Heart right ventricle (tissue), 16 donors: Measurements from ENCODE around the gene ZBED6. TPM values are rescaled to one million over a fixed set of nuclear protein-coding genes. Genes with fewer than 3 reads are reported as not detected.

ENCODE experiments used
- ATAC-seq, 8 donors: fragments of 200-7000 bp; cut with Tn5 transposase; one replicate each; pipeline ENCODE4 v1.9.1; 2020; ENCODE audit warnings: mild to moderate bottlenecking in 8 of 8, moderate library complexity in 8 of 8, moderate number of reproducible peaks in 1 of 8
- DNase-seq, 2 donors: peaks; one replicate each; pipeline ENCODE4 v3.0.0-alpha.2; 2020
- H3K27ac ChIP-seq, 10 donors: fragments of 200-600 bp; sonication (generic) in 2 of 10; one replicate each; pipeline versions ENCODE4 v1.5.0 to v1.8.0; 2020 to 2022; ENCODE audit warnings: mild to moderate bottlenecking in 3 of 10
- H3K27me3 ChIP-seq, 7 donors: fragments of 200-600 bp; one replicate each; pipeline ENCODE4 v1.8.0; 2021 to 2022; ENCODE audit warnings: mild to moderate bottlenecking in 2 of 7
- H3K36me3 ChIP-seq, 9 donors: fragments of 200-600 bp; sonication (generic) in 1 of 9; one replicate each; pipeline versions ENCODE4 v1.5.0 to v1.8.0; 2020 to 2022; ENCODE audit warnings: mild to moderate bottlenecking in 2 of 9
- H3K4me1 ChIP-seq, 9 donors: fragments of 200-600 bp; sonication (generic) in 1 of 9; one replicate each; pipeline versions ENCODE4 v1.5.0 to v1.8.0; 2020 to 2022; ENCODE audit warnings: mild to moderate bottlenecking in 4 of 9
- H3K4me3 ChIP-seq, 10 donors: fragments of 200-600 bp; sonication (generic) in 2 of 10; one replicate each; pipeline versions ENCODE4 v1.5.0 to v1.8.0; 2020 to 2022; ENCODE audit warnings: mild to moderate bottlenecking in 7 of 10, moderate library complexity in 2 of 10
- H3K9me3 ChIP-seq, 11 donors: fragments of 200-600 bp in 10 of 11; sonication (generic) in 2 of 11; one replicate each; pipeline versions ENCODE4 v1.5.0 to v1.8.0; 2013 to 2022; ENCODE audit warnings: mild to moderate bottlenecking in 2 of 11, control low read depth in 1 of 11, moderate library complexity in 1 of 11
- WGBS, 2 donors: extraction: QIAGEN DNeasy Blood & Tissue Kit; methylation state at CpG; one replicate each; pipeline ENCODE4 v1.1.7; 2013; ENCODE audit warnings: inconsistent platforms in 1 of 2; 5-methylcytosine and 5-hydroxymethylcytosine counted together
- intact Hi-C, 10 donors: fragments of 100-400 bp; cut with DNase I; formaldehyde crosslinking; loops; one replicate each; pipeline versions ENCODE4 v1.11.1 to v1.14.2; 2022
- polyA plus RNA-seq, 2 donors: library from polyadenylated mRNA; stranded (reverse); fragments of 200-250 nt; gene quantifications; one replicate each; pipeline ENCODE4 v1.2.3, GENCODE V29; 2013
- total RNA-seq, 10 donors: library from RNA; stranded (reverse); fragmentation: NEBNext Ultra II Directional in 3 of 10; extraction: Animal tissue kit (Norgen Biotek cat#: 25700) in 3 of 10; gene quantifications; one replicate each; pipeline versions ENCODE4 v1.2.1 to v1.2.4, GENCODE V29; 2021 to 2023
- TF ChIP-seq, protein P1 (sequence below), 9 donors: fragments of 200-600 bp; sonication (generic) in 2 of 9; IDR thresholded peaks; one replicate each; pipeline versions ENCODE4 v1.5.0 to v1.8.0; 2021 to 2022; ENCODE audit warnings: antibody characterized with exemption in 9 of 9, mild to moderate bottlenecking in 5 of 9, moderate library complexity in 1 of 9
- donor health status: Arrhythmogenic right ventricular cardiomyopathy.
- donor health status: ischemic (EF 13 %, LVEDD 7.1; RV severe dilation, severe dysfunction).
- donor health status: healthy with polysubstance abuse.
- donor health status: DM: no; HTN: yes; CAD: no.
- donor health status: DM: no; HTN: no; CAD: no.
- donor health status: ischemic (EF 25% LVEDD 6.9; RV normal size, moderate dysfunction).
- donor health status: ischemic (EF 25% LVEDD 5.7; RV mildly dilated, moderate dysfunction).
- donor health status: healthy.
- donor health status: DM: yes; HTN: yes; CAD: no.
- donor health status: Ischemic cardiomyopathy.
- donor health status: ischemic (EF 35%, LVEDD 5.7; RV mildly dilated, moderate dysfunction).
- donor health status: nonischemic (EF 11% LVEDD 7.7; RV severe dilation, severe dysfunction).
- donor health status: DM: yes; HTN: yes; CAD: no.
- donor health status: PGD.
- donor health status: ischemic (EF 29% LVEDD 5.4; RV normal size, mild dysfunction).
- donor health status: nonischemic (EF 23%, LVEDD 6.1; RV moderate dilation, normal function).

The ZBED6 gene
- total and polyA plus RNA-seq, 12 donors, result 0.51 to 19.4 (median 12.6) TPM

DNA sequence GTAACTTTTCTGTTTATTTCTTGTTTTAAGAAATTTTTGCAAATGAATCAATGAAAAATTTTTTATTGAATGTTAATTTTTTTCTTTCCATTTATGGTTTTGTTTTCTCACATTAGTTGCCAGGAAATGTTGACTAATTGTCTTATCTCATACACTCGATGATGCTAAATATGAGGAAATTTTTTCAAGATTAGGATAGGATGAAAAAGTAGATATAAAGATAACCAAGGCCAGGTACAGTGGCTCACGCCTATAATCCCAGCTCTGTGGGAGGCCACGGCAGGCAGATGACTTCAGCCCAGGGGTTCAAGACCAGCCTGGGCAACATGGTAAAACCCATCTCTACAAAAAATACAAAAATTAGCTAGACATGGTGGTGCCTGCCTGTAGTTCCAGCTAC, 17.8 kb upstream of the ZBED6 start:
- intact Hi-C loops, result loop anchor here in 2 of 10 donors (10.0 kb wide), 2 partner anchors 153 to 273 kb away; partner anchors contain the start of gene ATP2B4 (in 1 of the 2)
- Histone ChIP-seq H3K36me3 (peaks cover 0 to 8% (median 0%) of the 10 kb centered on the region in 9 donors), H3K27me3 (no peaks in the 10 kb centered on the region), H3K4me3 (no peak overlapping the region), H3K4me1 (no peaks in the 10 kb centered on the region), H3K9me3 (no peaks in the 10 kb centered on the region), H3K27ac (no peak overlapping the region)
- WGBS, 2 donors, result 78% methylated on average over 3 of the region's 3 CpGs
- DNase-seq, result no peak
- TF ChIP-seq, protein P1, sequence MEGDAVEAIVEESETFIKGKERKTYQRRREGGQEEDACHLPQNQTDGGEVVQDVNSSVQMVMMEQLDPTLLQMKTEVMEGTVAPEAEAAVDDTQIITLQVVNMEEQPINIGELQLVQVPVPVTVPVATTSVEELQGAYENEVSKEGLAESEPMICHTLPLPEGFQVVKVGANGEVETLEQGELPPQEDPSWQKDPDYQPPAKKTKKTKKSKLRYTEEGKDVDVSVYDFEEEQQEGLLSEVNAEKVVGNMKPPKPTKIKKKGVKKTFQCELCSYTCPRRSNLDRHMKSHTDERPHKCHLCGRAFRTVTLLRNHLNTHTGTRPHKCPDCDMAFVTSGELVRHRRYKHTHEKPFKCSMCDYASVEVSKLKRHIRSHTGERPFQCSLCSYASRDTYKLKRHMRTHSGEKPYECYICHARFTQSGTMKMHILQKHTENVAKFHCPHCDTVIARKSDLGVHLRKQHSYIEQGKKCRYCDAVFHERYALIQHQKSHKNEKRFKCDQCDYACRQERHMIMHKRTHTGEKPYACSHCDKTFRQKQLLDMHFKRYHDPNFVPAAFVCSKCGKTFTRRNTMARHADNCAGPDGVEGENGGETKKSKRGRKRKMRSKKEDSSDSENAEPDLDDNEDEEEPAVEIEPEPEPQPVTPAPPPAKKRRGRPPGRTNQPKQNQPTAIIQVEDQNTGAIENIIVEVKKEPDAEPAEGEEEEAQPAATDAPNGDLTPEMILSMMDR (IDR thresholded peaks at IDR 0.05), result no peak
- ATAC-seq, result no peak

DNA sequence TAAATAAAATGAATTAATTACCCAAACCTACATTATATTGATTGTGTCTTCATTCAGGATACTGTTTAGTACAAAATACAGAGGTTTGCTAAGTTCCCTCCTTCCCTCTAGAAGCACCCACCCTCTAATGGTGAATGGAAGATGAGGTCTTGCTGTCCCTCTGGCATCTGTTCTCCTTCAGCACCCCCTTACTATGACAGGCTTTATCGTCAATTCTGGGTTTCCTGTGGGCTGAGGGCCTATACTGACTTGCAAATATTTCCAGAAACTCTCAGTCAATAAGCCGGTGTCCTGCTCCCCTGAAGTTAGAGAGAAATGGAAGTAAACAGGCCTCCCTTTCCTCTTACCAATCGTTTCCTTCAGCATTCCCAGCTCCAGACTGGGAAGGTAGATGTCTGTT, 17.3 kb upstream of the ZBED6 start:
- Histone ChIP-seq H3K9me3 (no peaks in the 10 kb centered on the region), H3K27ac (no peak overlapping the region), H3K4me1 (no peaks in the 10 kb centered on the region), H3K4me3 (no peak overlapping the region), H3K27me3 (no peaks in the 10 kb centered on the region), H3K36me3 (peaks cover 0 to 8% (median 0%) of the 10 kb centered on the region in 9 donors)
- ATAC-seq (no peak), DNase-seq (no peak)
- intact Hi-C loops, result loop anchor here in 2 of 10 donors (10.0 kb wide), 2 partner anchors 153 to 273 kb away; partner anchors contain the start of gene ATP2B4 (in 1 of the 2)
- TF ChIP-seq, protein P1 (IDR thresholded peaks at IDR 0.05), result no peak
- 65 to 70% methylated on average over 3 of the region's 3 CpGs for WGBS, 2 donors

DNA sequence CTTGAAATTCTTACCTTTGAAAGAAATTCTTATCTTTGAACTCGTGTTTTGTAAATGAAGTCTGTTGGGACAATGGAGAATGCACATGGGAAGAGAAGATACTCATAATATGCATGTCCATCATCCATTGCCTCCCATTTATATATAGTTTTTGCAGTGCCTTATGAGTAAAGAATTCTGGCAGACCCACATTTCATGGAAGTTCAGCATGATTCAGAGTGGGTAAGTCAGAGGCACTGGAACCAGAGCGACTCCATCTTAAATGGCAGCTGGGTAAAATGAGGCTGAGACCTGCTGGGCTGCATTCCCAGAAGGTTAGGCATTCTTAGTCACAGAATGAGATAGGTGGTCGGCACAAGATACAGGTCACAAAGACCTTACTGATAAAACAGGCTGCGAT, 16.6 kb upstream of the ZBED6 start:
- intact Hi-C loops, result loop anchor here in 2 of 10 donors (10.0 kb wide), 2 partner anchors 154 to 274 kb away; partner anchors contain the start of gene ATP2B4 (in 1 of the 2)
- ATAC-seq, result no peak
- H3K27me3 ChIP-seq, result no peaks in the 10 kb centered on the region
- TF ChIP-seq, protein P1 (IDR thresholded peaks at IDR 0.05), result no peak
- H3K27ac ChIP-seq, result no peak overlapping the region
- no peak for DNase-seq
- H3K4me1 ChIP-seq, result no peaks in the 10 kb centered on the region
- H3K9me3 ChIP-seq, result no peaks in the 10 kb centered on the region
- H3K36me3 ChIP-seq, result peaks cover 0 to 8% (median 0%) of the 10 kb centered on the region in 9 donors
- no peak overlapping the region for H3K4me3 ChIP-seq
- WGBS, 2 donors, result 79 to 83% methylated on average over 4 of the region's 4 CpGs

DNA sequence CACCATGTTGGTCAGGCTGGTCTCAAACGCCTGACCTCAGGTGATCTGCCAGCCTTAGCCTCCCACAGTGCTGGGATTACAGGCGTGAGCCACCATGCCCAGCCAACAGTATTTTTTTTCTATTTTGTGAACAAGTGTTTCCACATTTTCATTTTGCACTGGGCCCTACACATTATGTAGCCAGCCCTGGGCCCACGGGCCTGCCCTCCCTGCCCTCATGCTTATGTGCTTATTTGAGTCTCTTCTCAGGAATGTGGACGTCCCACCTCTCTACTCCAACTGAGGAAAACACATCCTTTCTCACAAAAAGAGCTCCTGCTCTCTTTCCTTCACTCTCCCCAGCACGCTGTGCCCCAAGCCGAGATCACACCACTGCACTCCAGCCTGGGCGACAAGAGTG, 13.5 kb upstream of the ZBED6 start:
- DNase-seq (no peak), ATAC-seq (no peak)
- Histone ChIP-seq H3K4me1 (no peaks in the 10 kb centered on the region), H3K9me3 (no peaks in the 10 kb centered on the region), H3K27me3 (no peaks in the 10 kb centered on the region), H3K36me3 (no peaks in the 10 kb centered on the region), H3K27ac (no peak overlapping the region), H3K4me3 (no peak overlapping the region)
- TF ChIP-seq, protein P1 (IDR thresholded peaks at IDR 0.05), result no peak
- 92 to 93% methylated on average over 7 of the region's 7 CpGs for WGBS, 2 donors
- intact Hi-C loops, result no loop called here
